Loucy (cell line): Measurements from ENCODE around the gene PIGO.

Source experiments
- H2AFZ ChIP-seq: fragments of 200-600 bp; sonication (generic); 2 replicates; pipeline ENCODE4 v1.6.0; 2016; ENCODE audit warnings: antibody characterized with exemption, mild to moderate bottlenecking, low read length, moderate library complexity
- H3F3A ChIP-seq: fragments of 200-600 bp; 2 replicates; pipeline ENCODE4 v1.6.0; 2016; ENCODE audit warnings: antibody characterized with exemption, low read depth, mild to moderate bottlenecking
- H3K27me3 ChIP-seq: fragments of 200-600 bp; sonication (generic); 2 replicates; pipeline ENCODE4 v1.6.1; 2014; ENCODE audit warnings: low read length, mild to moderate bottlenecking; ENCODE audit not compliant: insufficient read depth, poor library complexity, severe bottlenecking
- H3K36me3 ChIP-seq: fragments of 200-600 bp; sonication (generic); 2 replicates; pipeline ENCODE4 v1.6.1; 2016; ENCODE audit warnings: low read length; ENCODE audit not compliant: insufficient read depth
- H3K4me1 ChIP-seq: fragments of 200-600 bp; sonication (generic); 2 replicates; pipeline ENCODE4 v1.5.1; 2014; ENCODE audit warnings: low read length, mild to moderate bottlenecking; ENCODE audit not compliant: insufficient read depth, poor library complexity, severe bottlenecking
- H3K4me2 ChIP-seq: fragments of 200-600 bp; sonication (generic); 2 replicates; pipeline ENCODE4 v1.6.0; 2014; ENCODE audit warnings: antibody characterized with exemption, low read length, low read depth, mild to moderate bottlenecking; ENCODE audit not compliant: poor library complexity, severe bottlenecking
- H3K4me3 ChIP-seq: fragments of 200-600 bp; sonication (generic); 2 replicates; pipeline ENCODE4 v1.5.1; 2014; ENCODE audit warnings: low read length, mild to moderate bottlenecking, mixed read lengths; ENCODE audit not compliant: poor library complexity, severe bottlenecking
- H3K79me2 ChIP-seq: fragments of 200-600 bp; sonication (generic); 2 replicates; pipeline ENCODE4 v1.6.1; 2014; ENCODE audit warnings: low read length; ENCODE audit not compliant: insufficient read depth
- H3K9ac ChIP-seq: fragments of 200-600 bp; sonication (generic); 2 replicates; pipeline ENCODE4 v1.6.0; 2014; ENCODE audit warnings: mild to moderate bottlenecking, low read depth, low read length, moderate library complexity; ENCODE audit not compliant: poor library complexity, severe bottlenecking
- H3K9me2 ChIP-seq: fragments of 200-600 bp; sonication (generic); replicated peaks from 2 replicates; pipeline ENCODE4 v1.6.1; 2016; ENCODE audit warnings: low read depth, low read length, mixed read lengths
- H3K9me3 ChIP-seq: fragments of 200-600 bp; sonication (generic); 2 replicates; pipeline ENCODE4 v1.6.1; 2014; ENCODE audit warnings: mild to moderate bottlenecking, antibody characterized with exemption, low read length, low read depth; ENCODE audit not compliant: insufficient read depth
- H4K20me1 ChIP-seq: fragments of 200-600 bp; sonication (generic); 2 replicates; pipeline ENCODE4 v1.6.0; 2014; ENCODE audit warnings: antibody characterized with exemption, low read length, mild to moderate bottlenecking; ENCODE audit not compliant: insufficient read depth, poor library complexity, severe bottlenecking
- CTCF ChIP-seq: fragments of 200-600 bp; sonication (generic); conservative IDR thresholded peaks from 2 replicates; pipeline ENCODE4 v1.5.1; 2014; ENCODE audit warnings: mild to moderate bottlenecking, antibody characterized with exemption, low read length
- EZH2phosphoT487 ChIP-seq: fragments of 200-600 bp; IDR thresholded peaks from 2 replicates; pipeline ENCODE4 v1.6.1; 2018; ENCODE audit warnings: antibody characterized with exemption, mild to moderate bottlenecking, moderate library complexity, borderline replicate concordance

Gene PIGO

GRCh38 chr9:35067056-35067455 is 29.3 kb downstream of the PIGO start:
- H3F3A ChIP-seq, result peaks cover 7% of the 10 kb centered on the region
- H3K9me3 ChIP-seq, result no peaks in the 10 kb centered on the region
- peaks cover 64% of the 10 kb centered on the region for H3K36me3 ChIP-seq

GRCh38 chr9:35060548-35061207 is 35.7 kb downstream of the PIGO start:
- Histone ChIP-seq H3K9me3 (no peaks in the 10 kb centered on the region), H3K4me3 (no peak overlapping the region), H3K27me3 (no peaks in the 10 kb centered on the region), H4K20me1 (peaks cover 15% of the 10 kb centered on the region), H3K79me2 (peaks cover 8% of the 10 kb centered on the region; the same call in 1 of the 2 replicates), H3K4me2 (no peak overlapping the region), H2AFZ (no peak overlapping the region), H3K4me1 (no peaks in the 10 kb centered on the region), H3F3A (no peaks in the 10 kb centered on the region), H3K9ac (no peak overlapping the region), H3K9me2 (no peaks in the 10 kb centered on the region), H3K36me3 (peaks cover 98% of the 10 kb centered on the region)
- TF ChIP-seq EZH2phosphoT487 (no peak), CTCF (no peak)

More at GRCh38 chr9:35067056-35067455, 29.3 kb downstream of the PIGO start:
- peaks cover 62% of the 10 kb centered on the region for H3K79me2 ChIP-seq
- H3K4me2 ChIP-seq, result peak overlapping the region; percentile 99
- H3K9ac ChIP-seq, result no peak overlapping the region
- no peaks in the 10 kb centered on the region for H3K9me2 ChIP-seq
- H3K4me3 ChIP-seq, result peak overlapping the region; percentile 95
- H3K4me1 ChIP-seq, result peaks cover 34% of the 10 kb centered on the region
- no peak overlapping the region for H2AFZ ChIP-seq
- peaks cover 72% of the 10 kb centered on the region for H4K20me1 ChIP-seq
- no peak for TF ChIP-seq EZH2phosphoT487
- no peak for TF ChIP-seq CTCF
- H3K27me3 ChIP-seq, result no peaks in the 10 kb centered on the region

GRCh38 chr9:35059438-35059837 is 37.0 kb downstream of the PIGO start:
- Histone ChIP-seq H3K9me3 (no peaks in the 10 kb centered on the region), H3K4me2 (no peak overlapping the region), H3F3A (no peaks in the 10 kb centered on the region), H3K4me1 (no peaks in the 10 kb centered on the region), H4K20me1 (peaks cover 11% of the 10 kb centered on the region), H3K79me2 (no peaks in the 10 kb centered on the region; the same call in 1 of the 2 replicates), H3K36me3 (peaks cover 92% of the 10 kb centered on the region), H3K27me3 (no peaks in the 10 kb centered on the region), H2AFZ (no peak overlapping the region), H3K9ac (no peak overlapping the region), H3K4me3 (no peak overlapping the region), H3K9me2 (no peaks in the 10 kb centered on the region)
- TF ChIP-seq CTCF (no peak), EZH2phosphoT487 (no peak)
